ENCODE results near the gene HINT2. TPM values are rescaled to one million over a fixed set of nuclear protein-coding genes. Genes with fewer than 3 reads are reported as not detected.

HINT2 gene
- total RNA-seq, 1 experiment from 2014 or later = 33.9 TPM

DNA sequence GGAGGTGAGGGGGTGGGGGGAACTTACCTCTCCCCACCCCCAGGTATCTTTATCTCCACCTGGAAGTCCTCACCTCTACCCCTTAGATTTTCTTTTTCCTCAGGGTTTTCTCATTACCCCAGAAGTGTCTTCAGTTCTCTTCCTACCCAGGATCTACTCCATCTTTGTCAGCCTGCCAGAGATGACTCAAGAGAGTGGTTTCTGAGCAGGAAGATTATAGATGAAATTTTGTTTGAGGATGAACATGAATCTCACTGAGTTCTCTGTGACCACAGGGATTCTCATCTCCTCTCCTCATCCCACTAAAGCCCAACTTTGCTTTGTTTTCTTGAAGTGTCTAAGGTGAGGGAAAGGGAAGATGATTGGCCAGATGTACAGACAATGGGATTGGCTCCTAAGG lies 5.2 kb upstream of the HINT2 start:
- intact Hi-C loops (cut with micrococcal nuclease; ENCODE audit: unreplicated experiment) = no loop called here
- H3K4me1 Mint-ChIP-seq (ENCODE audit: low read depth, unreplicated experiment) = no peaks in the 10 kb centered on the region
- CTCF ChIA-PET = interaction anchor here (0.6 kb wide), 1 partner anchor 19 kb away, joined by 3 read pairs; no protein-coding TSS in a partner anchor

DNA sequence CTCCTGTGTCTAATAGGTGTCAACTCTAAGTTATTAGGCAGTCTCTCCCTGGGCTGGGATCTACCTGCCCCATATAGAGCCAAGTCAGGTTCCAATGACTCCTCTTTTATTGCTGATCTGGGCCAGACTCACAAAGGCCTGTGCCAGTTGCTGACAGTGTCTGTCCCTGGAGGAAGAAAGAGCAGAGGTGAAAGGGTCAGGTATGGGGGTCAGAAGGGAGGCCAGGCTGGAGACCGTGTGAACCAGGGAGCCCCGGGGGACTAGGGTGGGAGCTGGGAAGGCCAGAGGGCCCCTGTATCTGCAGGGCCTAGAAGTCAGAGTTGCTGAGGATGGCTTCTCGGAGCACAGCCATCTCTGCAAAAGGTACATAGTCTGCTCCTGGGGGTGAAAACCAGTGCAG lies 3.5 kb upstream of the HINT2 start:
- intact Hi-C loops (cut with micrococcal nuclease; ENCODE audit: unreplicated experiment) = loop anchor here (10.0 kb wide), 1 partner anchor 84 kb away; the partner anchor contains the start of genes CREB3 and TLN1
- no TSS peak for BruUV-seq (replicated peaks)
- no peak for DNase-seq
- no peak overlapping the region for H3K4me3 Mint-ChIP-seq (ENCODE audit: low read depth, unreplicated experiment)
- H3K27me3 Mint-ChIP-seq (ENCODE audit: unreplicated experiment) = peaks cover 34% of the 10 kb centered on the region
- peaks cover 18% of the 10 kb centered on the region for H3K36me3 Mint-ChIP-seq (ENCODE audit: insufficient read depth, unreplicated experiment)
- peaks cover 8% of the 10 kb centered on the region for H3K4me1 Mint-ChIP-seq (ENCODE audit: low read depth, unreplicated experiment)
- TF ChIP-seq, protein P1, sequence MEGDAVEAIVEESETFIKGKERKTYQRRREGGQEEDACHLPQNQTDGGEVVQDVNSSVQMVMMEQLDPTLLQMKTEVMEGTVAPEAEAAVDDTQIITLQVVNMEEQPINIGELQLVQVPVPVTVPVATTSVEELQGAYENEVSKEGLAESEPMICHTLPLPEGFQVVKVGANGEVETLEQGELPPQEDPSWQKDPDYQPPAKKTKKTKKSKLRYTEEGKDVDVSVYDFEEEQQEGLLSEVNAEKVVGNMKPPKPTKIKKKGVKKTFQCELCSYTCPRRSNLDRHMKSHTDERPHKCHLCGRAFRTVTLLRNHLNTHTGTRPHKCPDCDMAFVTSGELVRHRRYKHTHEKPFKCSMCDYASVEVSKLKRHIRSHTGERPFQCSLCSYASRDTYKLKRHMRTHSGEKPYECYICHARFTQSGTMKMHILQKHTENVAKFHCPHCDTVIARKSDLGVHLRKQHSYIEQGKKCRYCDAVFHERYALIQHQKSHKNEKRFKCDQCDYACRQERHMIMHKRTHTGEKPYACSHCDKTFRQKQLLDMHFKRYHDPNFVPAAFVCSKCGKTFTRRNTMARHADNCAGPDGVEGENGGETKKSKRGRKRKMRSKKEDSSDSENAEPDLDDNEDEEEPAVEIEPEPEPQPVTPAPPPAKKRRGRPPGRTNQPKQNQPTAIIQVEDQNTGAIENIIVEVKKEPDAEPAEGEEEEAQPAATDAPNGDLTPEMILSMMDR (IDR thresholded peaks at IDR 0.05; ENCODE audit: unreplicated experiment) = no peak
- H3K9me3 Mint-ChIP-seq (ENCODE audit: low read depth, unreplicated experiment) = no peaks in the 10 kb centered on the region
- no peak overlapping the region for H3K27ac Mint-ChIP-seq (ENCODE audit: unreplicated experiment)
- CTCF ChIA-PET = no interaction called here

More for the DNA sequence above, 5.2 kb upstream of the HINT2 start:
- DNase-seq = no peak
- Mint-ChIP-seq H3K4me3 (ENCODE audit: low read depth, unreplicated experiment) (no peak overlapping the region), H3K36me3 (ENCODE audit: insufficient read depth, unreplicated experiment) (peaks cover 7% of the 10 kb centered on the region), H3K27ac (ENCODE audit: unreplicated experiment) (no peak overlapping the region), H3K9me3 (ENCODE audit: low read depth, unreplicated experiment) (no peaks in the 10 kb centered on the region), H3K27me3 (ENCODE audit: unreplicated experiment) (peaks cover 36% of the 10 kb centered on the region)
- TF ChIP-seq, protein P1 (IDR thresholded peaks at IDR 0.05; ENCODE audit: unreplicated experiment) = no peak
- BruUV-seq (replicated peaks) = no TSS peak

DNA sequence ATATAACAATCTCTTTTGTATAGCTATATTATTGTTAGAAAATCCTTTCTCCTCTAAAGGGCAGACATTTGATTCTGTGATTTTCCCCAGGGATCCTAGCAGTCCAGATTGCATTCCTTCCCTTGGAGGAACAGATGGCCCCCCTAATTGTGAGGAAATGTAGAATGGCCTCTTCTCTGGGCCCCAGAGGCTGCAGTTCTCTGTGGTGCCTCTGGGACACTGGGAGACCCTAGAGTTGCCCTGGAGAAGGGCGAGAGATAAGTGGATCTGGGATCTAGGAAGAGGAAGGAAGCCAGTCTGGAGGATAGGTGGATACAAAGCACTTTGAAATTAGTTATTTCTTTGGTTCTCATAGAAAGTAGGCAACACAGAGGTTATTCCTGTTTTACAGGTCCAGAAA lies 1.9 kb upstream of the HINT2 start:
- H3K36me3 Mint-ChIP-seq (ENCODE audit: insufficient read depth, unreplicated experiment) = peaks cover 27% of the 10 kb centered on the region
- H3K9me3 Mint-ChIP-seq (ENCODE audit: low read depth, unreplicated experiment) = no peaks in the 10 kb centered on the region
- H3K4me1 Mint-ChIP-seq (ENCODE audit: low read depth, unreplicated experiment) = peaks cover 8% of the 10 kb centered on the region
- H3K27me3 Mint-ChIP-seq (ENCODE audit: unreplicated experiment) = peaks cover 21% of the 10 kb centered on the region
- H3K4me3 Mint-ChIP-seq (ENCODE audit: low read depth, unreplicated experiment) = no peak overlapping the region
- H3K27ac Mint-ChIP-seq (ENCODE audit: unreplicated experiment) = no peak overlapping the region
- TF ChIP-seq, protein P1 (IDR thresholded peaks at IDR 0.05; ENCODE audit: unreplicated experiment) = no peak
- CTCF ChIA-PET = no interaction called here
- intact Hi-C loops (cut with micrococcal nuclease; ENCODE audit: unreplicated experiment) = loop anchor here (10.0 kb wide), 1 partner anchor 82 kb away; the partner anchor contains the start of genes CREB3 and TLN1
- BruUV-seq (replicated peaks) = no TSS peak
- DNase-seq = no peak

DNA sequence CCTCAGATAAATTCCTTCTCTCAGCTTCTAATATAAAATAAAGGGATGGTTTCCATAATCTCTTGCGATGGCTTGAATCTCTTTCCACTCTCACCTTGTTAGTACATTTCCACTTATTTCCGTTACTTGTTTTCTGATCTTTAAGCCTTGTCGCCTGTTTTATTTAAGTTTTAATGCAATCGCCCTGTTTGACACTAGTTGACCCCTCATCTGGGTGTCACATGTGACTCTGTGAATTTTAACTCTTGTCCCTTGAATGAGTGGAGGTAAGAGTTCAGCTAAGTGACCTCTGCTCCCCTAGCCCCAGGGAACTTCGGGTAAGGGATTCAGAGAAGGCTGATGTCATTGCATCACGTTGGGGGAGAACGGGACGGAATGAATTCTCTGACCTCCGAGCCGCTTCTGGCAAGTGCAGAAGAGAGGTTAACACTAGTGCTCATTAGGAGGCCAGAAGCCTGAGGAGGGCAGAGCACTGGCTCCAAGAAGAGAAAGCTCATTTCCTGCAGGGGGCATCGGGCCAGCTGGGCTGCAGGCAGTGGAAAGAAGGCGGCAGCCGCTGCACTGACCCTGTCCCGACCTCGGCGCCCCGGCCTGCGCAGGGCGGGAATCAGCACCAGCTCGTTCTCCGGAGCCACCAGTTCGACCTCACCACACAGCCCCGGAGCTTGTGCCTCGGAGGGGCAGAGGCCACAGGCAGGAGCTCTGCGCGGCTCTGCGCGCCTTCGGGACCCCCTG lies 569 bp downstream of the HINT2 start:
- no peaks in the 10 kb centered on the region for H3K9me3 Mint-ChIP-seq (ENCODE audit: low read depth, unreplicated experiment)
- no TSS peak for BruUV-seq (replicated peaks)
- CTCF ChIA-PET = interaction anchor here (0.6 to 1.7 kb wide), 8 partner anchors 12 to 774 kb away, joined by 3 to 5 read pairs (median 3); partner anchors contain the start of genes CCDC107, GBA2, RGP1 and RMRP
- intact Hi-C loops (cut with micrococcal nuclease; ENCODE audit: unreplicated experiment) = loop anchor here (2.0 to 10.0 kb wide), 2 partner anchors 15 to 79 kb away; partner anchors contain the start of genes CREB3, FAM221B, TLN1 and TMEM8B
- H3K27ac Mint-ChIP-seq (ENCODE audit: unreplicated experiment) = peak overlapping the region; percentile 67
- TF ChIP-seq, protein P1 (IDR thresholded peaks at IDR 0.05; ENCODE audit: unreplicated experiment) = peak; percentile 23
- H3K27me3 Mint-ChIP-seq (ENCODE audit: unreplicated experiment) = peaks cover 21% of the 10 kb centered on the region
- peaks cover 8% of the 10 kb centered on the region for H3K4me1 Mint-ChIP-seq (ENCODE audit: low read depth, unreplicated experiment)
- DNase-seq = peak; percentile 63
- peak overlapping the region; percentile 75 for H3K4me3 Mint-ChIP-seq (ENCODE audit: low read depth, unreplicated experiment)
- H3K36me3 Mint-ChIP-seq (ENCODE audit: insufficient read depth, unreplicated experiment) = peaks cover 29% of the 10 kb centered on the region
